GM19328 (cell line): ENCODE results near the gene PCDH18.
A peak's percentile ranks its signal among the peaks of the same experiment; 100 is the strongest.
"Not testable (repeated sequence)": the region's sequence is repeated elsewhere in the genome, so short reads cannot be mapped to it uniquely, and the experiment has no call there.

Experiments
- ATAC-seq: cut with Tn5 transposase; IDR thresholded peaks from one replicate; pipeline ENCODE4 v1.9.1; 2021; ENCODE audit warnings: mild to moderate bottlenecking, moderate library complexity; ENCODE audit not compliant: unreplicated experiment

The PCDH18 gene

GRCh38 chr4:137531986-137532868 lies at the start of gene PCDH18:
Gene PCDH18 (minus strand): TSS chr4:137532494. CDS start chr4:137532088, 406 bp downstream.
- peak; percentile 50 for ATAC-seq

DNA sequence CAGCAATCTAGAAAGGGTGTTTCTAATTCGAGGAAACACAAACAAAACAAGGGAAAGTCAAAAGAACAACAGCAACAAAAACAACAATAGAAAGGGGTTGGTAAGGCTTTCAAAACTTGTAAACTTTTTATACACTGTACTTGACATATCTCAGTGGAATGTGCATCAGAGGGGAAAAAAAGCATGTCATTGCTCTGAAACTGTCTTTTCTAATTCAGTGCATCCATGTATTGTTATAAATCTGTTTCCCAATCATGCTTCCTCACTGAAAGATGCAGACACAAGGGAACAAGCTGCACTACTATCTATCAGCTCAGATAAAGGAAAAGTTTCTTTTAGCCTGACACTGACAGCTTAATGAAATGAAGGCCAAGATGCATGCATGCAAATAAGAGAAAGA lies 44.2 kb upstream of the PCDH18 start:
- no peak for ATAC-seq

DNA sequence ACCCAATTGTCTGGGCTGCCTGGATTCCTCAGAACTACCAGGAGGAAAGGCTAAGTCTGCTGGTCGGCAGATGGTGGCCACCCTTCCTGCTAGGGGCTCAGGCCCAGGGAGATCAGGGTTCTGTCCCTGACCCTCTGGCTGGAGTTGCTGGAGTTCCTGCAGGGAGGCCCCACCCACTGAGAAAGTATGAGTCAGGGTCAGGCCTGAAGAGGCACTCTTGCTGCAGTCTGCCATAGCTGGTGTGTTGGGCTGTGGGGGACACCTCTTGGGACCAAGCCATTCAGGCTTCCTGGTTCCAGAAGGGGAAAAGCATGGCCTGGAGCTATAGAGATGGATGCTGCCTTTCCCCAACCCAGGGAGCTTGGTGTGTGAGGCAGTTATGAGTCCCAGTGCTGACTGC lies 40.4 kb upstream of the PCDH18 start:
- ATAC-seq, result no peak

DNA sequence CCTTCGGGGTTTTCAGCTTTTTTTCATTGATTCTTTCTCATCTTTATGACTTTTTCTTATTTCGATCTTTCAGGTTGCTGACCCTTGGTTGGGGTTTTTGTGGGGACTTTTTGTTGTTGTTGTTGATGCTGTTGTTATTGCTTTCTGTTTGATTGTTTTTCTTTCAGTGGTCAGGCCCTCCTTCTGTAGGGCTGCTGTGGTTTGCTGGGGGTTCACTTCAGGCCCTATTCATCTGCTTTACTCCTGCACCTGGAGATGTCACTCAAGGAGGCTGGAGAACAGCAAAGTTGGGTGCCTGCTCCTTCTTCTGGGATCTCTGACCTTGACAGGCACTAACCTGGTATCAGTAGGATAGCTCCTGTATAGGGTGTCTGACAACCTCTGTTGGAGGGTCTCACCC lies 39.9 kb upstream of the PCDH18 start:
- ATAC-seq, result no peak

GRCh38 chr4:137559801-137560200 lies 27.5 kb upstream of the PCDH18 start:
- no peak for ATAC-seq

DNA sequence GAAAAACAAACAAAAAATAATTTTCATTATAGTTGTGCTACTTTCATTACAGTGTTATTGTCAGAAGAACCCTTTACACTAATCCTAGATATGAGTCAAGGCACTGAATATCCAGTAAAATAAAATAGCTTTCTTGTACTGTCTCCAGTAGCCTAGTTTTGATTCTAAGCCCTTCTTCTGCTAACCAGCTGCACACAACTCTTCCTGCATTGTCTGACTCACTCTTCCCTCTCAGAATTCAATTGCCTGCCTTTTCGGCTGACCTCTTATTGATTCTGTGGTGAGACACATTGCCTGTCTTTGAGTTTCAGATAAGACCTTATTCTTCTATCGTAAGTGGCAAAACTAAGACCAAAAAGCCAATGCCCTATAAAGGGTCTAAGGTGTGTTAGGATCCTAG lies 26.7 kb upstream of the PCDH18 start:
- no peak for ATAC-seq

GRCh38 chr4:137545461-137545861 lies 13.2 kb upstream of the PCDH18 start:
- ATAC-seq, result no peak

DNA sequence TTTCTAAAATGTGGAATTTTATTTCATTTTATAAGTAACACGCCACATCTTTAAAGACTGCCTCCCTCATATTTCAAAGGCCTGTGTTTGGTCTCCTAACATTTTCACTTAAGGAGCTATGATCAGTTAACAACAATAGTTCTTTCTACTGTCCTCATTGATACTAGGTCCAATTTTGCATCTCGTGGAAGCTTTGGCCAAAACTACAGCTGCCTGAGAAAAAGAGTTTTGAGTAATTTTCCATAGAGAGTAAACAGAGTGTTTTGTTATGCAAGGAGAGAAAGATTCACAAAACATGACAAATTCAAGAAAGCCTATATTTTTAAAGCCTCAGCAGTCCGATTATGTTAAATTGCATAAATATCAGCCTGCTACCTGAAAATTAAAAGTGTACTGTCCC lies 11.4 kb upstream of the PCDH18 start:
- ATAC-seq, result no peak

DNA sequence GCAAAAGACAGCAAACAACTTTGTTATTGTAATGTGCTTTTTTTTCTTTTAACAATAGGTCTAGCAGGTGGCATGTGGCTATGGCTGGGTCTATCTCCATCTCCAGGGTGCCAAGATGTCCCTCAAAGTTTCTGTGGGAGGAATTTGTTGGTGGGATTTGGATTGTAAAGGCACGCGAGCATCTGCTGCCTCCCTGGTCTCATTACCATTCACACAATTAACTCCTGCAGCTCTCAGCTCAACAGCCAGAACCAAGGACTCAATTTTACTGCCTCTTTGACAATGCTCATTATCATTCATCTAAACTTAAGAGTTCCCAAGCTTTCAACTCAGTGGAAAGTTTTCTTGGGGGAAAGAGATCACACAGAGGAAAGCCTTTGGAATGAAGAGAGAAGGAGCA lies 10.9 kb upstream of the PCDH18 start:
- no peak for ATAC-seq

- ATAC-seq, result no peak
Observed at GRCh38 chr4:137541876-137542646, 9.8 kb upstream of the PCDH18 start.

DNA sequence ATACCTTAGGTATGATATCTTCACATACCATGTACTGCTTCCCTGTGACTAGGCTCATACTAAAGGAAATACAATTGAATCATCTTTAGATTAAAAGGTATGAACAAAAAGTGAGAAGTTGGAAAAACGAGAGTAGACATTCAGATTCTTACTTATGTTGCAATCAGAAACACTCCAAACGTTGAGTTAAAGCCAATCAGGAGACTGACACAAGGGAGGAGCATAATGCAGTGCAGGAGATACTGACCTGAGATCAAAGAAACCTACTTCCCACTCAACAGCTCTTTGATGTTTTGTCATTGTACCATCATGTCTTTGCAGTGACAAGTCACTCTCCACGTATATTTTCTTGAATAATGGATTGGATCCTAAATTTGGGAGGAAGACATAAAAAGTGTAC lies 8.9 kb upstream of the PCDH18 start:
- no peak for ATAC-seq

DNA sequence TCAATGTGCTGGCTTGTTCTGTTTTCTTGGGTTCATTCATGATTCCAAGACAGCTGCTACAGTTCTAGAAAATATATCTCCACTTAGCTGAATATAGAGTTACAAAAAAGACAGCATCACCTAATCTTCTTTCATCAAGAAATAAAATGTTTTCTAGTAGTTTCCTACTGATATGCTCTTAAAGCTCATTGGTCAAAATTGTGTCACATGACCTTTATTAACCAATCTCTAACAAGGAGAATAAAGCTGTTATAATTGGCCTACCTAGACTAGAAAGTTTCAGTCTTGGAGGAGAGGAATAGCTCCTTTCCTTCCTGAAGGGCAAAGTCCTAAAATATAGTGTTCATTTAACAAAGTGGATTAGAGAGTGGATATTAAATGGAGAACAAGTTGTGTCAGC lies 8.1 kb upstream of the PCDH18 start:
- ATAC-seq, result no peak

DNA sequence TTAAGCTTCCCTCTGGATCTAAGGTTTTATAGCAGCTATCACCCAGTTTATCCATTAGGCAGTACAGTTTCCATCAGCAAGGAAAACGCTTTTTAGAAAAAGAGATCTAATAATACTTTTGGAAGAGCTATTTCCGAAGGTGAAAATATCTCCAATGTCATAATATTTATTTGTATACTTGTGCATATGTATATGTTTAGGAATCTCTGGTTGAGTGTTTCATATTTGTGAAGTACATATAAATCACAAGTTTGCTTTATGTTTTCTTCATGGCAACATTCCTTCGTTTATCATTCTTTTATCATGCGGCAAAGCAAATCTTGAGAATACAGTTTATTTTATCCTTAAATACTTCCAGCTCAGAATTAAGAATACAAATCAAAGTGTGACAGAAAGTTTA lies 6.2 kb upstream of the PCDH18 start:
- ATAC-seq, result no peak

DNA sequence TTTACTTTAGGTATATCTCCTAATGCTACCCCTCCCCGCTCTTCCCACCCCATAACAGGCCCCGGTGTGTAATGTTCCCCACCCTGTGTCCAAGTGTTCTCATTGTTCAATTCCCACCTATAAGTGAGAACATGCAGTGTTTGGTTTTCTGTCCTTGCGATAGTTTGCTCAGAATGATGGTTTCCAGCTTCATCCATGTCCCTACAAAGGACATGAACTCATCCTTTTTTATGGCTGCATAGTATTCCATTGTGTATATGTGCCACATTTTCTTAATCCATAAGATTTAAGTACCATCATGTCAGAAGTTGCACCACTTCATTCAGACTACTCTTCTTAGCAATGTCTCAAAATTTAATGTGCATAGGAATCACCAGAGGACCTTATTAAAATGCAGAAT lies 5.5 kb upstream of the PCDH18 start:
- ATAC-seq, result not testable (repeated sequence)

GRCh38 chr4:137536789-137537561 lies 4.7 kb upstream of the PCDH18 start:
- ATAC-seq, result no peak

DNA sequence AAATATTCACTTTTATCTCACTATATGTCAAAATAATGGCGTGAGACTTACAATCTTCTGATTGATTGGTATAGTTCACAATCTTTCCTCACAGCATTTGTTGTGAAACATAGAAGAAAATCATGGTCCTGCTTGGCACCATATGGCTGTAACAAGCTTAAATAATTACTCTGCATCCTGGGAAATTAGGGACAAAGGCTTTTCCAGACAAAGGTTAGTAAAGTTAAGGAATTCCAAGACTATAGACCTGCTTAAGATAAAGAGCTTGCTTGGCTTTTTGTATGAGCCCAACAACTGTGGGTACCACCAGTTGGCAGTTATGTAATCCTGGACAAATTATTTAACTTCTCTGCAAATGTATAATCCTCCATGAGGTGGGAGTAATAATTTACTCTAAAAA lies 3.4 kb upstream of the PCDH18 start:
- no peak for ATAC-seq

- no peak for ATAC-seq
Observed at GRCh38 chr4:137534516-137534915, 2.2 kb upstream of the PCDH18 start.

DNA sequence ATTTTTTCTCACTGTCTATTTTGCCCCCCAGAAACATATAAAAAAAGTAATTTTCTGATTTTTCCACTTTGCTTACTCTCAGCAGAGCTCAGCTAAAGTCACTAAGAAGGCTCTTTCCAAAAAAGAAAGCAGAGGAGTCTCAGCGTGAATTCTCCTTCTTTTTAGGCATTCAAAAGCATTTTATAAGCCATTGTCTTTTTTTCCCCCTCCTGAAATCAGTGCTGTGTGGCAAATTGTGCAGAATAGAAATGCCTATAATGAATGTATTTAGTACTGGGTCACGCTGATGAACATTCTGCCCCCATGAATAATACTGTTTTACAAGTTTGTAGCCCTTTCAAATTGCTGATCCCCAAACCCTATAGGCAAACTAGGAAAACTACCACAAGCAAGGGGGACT lies 1.6 kb upstream of the PCDH18 start:
- ATAC-seq, result no peak

- peak; percentile 22 for ATAC-seq
Observed at GRCh38 chr4:137532869-137533236, 559 bp upstream of the PCDH18 start.

GRCh38 chr4:137531168-137531985 lies 917 bp downstream of the PCDH18 start:
- ATAC-seq, result no peak

GRCh38 chr4:137530176-137530575 lies 2.1 kb downstream of the PCDH18 start:
- ATAC-seq, result no peak
